Smooth muscle cell (in vitro differentiated cells): ENCODE measurements around the gene PLCH1. TPM values are rescaled to one million over a fixed set of nuclear protein-coding genes. Genes with fewer than 3 reads are reported as not detected.
"Not testable (repeated sequence)": the region's sequence is repeated elsewhere in the genome, so short reads cannot be mapped to it uniquely, and the experiment has no call there.

Experiments
- DNase-seq: peaks from one replicate; lab custom pipeline; 2025; ENCODE audit not compliant: unreplicated experiment; lab: John Stamatoyannopoulos, UW
- H2AFZ ChIP-seq: fragments of 200-600 bp; sonication (generic); 2 replicates; pipeline ENCODE4 v1.6.0; 2016; ENCODE audit warnings: antibody characterized with exemption, low read depth, mild to moderate bottlenecking
- H3F3A ChIP-seq: fragments of 200-600 bp; sonication (generic); 2 replicates; pipeline ENCODE4 v1.6.0; 2017; ENCODE audit warnings: antibody characterized with exemption, low read depth
- H3K27ac ChIP-seq: fragments of 200-600 bp; sonication (generic); 2 replicates; pipeline ENCODE4 v1.5.1; 2016; ENCODE audit warnings: low read depth, mild to moderate bottlenecking
- H3K27me3 ChIP-seq: fragments of 200-600 bp; sonication (generic); 2 replicates; pipeline ENCODE4 v1.6.1; 2016; ENCODE audit warnings: low read depth, mild to moderate bottlenecking
- H3K36me3 ChIP-seq: fragments of 200-600 bp; sonication (generic); 2 replicates; pipeline ENCODE4 v1.5.1; 2016; ENCODE audit warnings: low read depth
- H3K4me1 ChIP-seq: fragments of 200-600 bp; sonication (generic); 2 replicates; pipeline ENCODE4 v1.5.1; 2016; ENCODE audit warnings: low read depth
- H3K4me2 ChIP-seq: fragments of 200-600 bp; sonication (generic); 2 replicates; pipeline ENCODE4 v1.6.0; 2016; ENCODE audit warnings: mild to moderate bottlenecking
- H3K4me3 ChIP-seq: fragments of 200-600 bp; sonication (generic); 2 replicates; pipeline ENCODE4 v1.5.1; 2016; ENCODE audit warnings: mild to moderate bottlenecking
- H3K79me2 ChIP-seq: fragments of 200-600 bp; sonication (generic); 2 replicates; pipeline ENCODE4 v1.6.0; 2016; ENCODE audit warnings: low read depth, mild to moderate bottlenecking
- H3K9ac ChIP-seq: fragments of 200-600 bp; sonication (generic); 2 replicates; pipeline ENCODE4 v1.6.0; 2016; ENCODE audit warnings: low read depth
- H3K9me3 ChIP-seq: fragments of 200-600 bp; sonication (generic); replicated peaks from 2 replicates; pipeline ENCODE4 v1.5.1; 2016; ENCODE audit warnings: low read depth
- H4K20me1 ChIP-seq: fragments of 200-600 bp; sonication (generic); 2 replicates; pipeline ENCODE4 v1.6.0; 2016; ENCODE audit warnings: low read depth
- WGBS: methylation state at CpG from one replicate; pipeline ENCODE4 v1.1.7; 2016; ENCODE audit warnings: low lambda C conversion rate; 5-methylcytosine and 5-hydroxymethylcytosine counted together
- polyA plus RNA-seq: library from polyadenylated mRNA; unstranded; fragments of >200 nt; fragmentation: Nextera tagmentation; extraction: Ambion mirVana; gene quantifications from 2 replicates; pipeline ENCODE4 v1.2.1, GENCODE V29; 2016
- total RNA-seq: library from RNA; depleted of rRNA; stranded (reverse); fragments of >200 nt; gene quantifications from 2 replicates; pipeline ENCODE4 v1.2.3, GENCODE V29; 2014
- TF ChIP-seq, protein P1 (sequence below): fragments of 200-600 bp; sonication (generic); IDR thresholded peaks from 2 replicates; pipeline ENCODE4 v1.5.1; 2017; ENCODE audit warnings: borderline replicate concordance, mild to moderate bottlenecking, antibody characterized with exemption; ENCODE audit not compliant: insufficient read depth, poor library complexity, severe bottlenecking

PLCH1 gene
- total and polyA plus RNA-seq, 2 experiments from 2014 or later: 0.36 TPM; not detected in 1

DNA sequence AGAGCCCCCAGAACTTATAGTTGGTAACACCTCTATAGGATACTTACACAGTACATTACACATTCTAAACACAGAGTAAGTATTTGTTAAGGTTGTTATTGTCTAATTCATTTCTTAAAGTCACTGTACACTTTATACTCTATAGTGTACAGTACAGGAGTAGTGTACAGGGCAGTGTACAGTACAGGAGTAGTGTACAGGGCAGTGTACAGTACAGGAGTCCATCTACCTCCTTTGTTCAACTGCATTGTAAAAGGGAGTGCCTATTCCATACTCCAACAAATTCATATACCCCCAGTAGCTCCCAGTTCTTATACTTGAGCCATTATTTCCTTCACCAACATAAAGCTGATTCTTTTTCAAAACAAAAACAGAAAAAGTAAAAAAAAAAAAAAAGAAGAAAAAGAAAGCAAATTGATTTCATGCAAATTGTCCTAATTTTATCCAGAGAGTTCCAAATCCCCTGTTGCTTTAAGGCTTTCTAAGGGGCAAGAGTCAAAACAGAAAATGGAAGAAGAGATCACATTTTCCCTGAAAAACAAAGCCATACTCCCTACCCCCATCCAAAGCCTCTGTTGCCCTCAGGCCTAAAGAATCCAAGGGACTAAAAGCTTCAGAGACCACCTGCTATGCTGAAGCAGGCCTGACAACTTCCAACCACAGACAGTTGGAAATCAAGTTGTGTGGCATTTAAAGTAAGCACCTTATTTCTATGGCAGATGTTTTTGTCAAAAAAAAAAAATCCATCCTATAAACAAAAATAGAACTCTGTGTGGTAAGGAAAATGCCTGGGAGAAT, 125.6 kb downstream of the PLCH1 start:
- Histone ChIP-seq H3K4me1 (peaks cover 15% of the 10 kb centered on the region), H3K36me3 (no peaks in the 10 kb centered on the region), H3F3A (no peaks in the 10 kb centered on the region), H3K79me2 (no peaks in the 10 kb centered on the region), H3K9me3 (peaks cover 9% of the 10 kb centered on the region), H3K9ac (no peak overlapping the region), H3K27ac (no peak overlapping the region), H3K4me2 (no peak overlapping the region), H2AFZ (no peak overlapping the region), H3K27me3 (no peaks in the 10 kb centered on the region), H4K20me1 (no peaks in the 10 kb centered on the region), H3K4me3 (no peak overlapping the region)
- TF ChIP-seq, protein P1, sequence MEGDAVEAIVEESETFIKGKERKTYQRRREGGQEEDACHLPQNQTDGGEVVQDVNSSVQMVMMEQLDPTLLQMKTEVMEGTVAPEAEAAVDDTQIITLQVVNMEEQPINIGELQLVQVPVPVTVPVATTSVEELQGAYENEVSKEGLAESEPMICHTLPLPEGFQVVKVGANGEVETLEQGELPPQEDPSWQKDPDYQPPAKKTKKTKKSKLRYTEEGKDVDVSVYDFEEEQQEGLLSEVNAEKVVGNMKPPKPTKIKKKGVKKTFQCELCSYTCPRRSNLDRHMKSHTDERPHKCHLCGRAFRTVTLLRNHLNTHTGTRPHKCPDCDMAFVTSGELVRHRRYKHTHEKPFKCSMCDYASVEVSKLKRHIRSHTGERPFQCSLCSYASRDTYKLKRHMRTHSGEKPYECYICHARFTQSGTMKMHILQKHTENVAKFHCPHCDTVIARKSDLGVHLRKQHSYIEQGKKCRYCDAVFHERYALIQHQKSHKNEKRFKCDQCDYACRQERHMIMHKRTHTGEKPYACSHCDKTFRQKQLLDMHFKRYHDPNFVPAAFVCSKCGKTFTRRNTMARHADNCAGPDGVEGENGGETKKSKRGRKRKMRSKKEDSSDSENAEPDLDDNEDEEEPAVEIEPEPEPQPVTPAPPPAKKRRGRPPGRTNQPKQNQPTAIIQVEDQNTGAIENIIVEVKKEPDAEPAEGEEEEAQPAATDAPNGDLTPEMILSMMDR: no peak
- no peak for DNase-seq

DNA sequence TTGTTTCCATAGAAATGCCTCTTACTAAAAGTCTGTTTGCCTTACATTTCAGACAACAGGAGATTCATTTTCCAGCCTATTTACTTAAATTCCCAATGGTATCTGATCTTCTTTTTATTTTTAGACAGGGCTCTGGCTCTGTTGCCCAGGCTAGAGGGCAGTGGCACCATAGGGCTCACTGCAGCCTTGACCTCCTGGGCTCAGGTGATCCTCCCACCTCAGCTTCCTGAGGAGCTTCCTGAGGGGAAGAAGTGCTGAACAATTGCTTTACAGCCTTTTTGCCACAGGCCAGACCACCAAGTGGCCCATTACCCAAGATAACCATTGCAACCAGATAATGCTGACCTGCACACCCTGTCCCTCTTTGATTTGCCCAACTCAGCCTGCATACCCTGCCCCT, 126.3 kb downstream of the PLCH1 start:
- Histone ChIP-seq H3K4me1 (peaks cover 15% of the 10 kb centered on the region), H3K36me3 (no peaks in the 10 kb centered on the region), H3K79me2 (no peaks in the 10 kb centered on the region), H4K20me1 (no peaks in the 10 kb centered on the region), H2AFZ (no peak overlapping the region), H3K9me3 (peaks cover 9% of the 10 kb centered on the region), H3F3A (no peaks in the 10 kb centered on the region), H3K4me3 (no peak overlapping the region), H3K27me3 (no peaks in the 10 kb centered on the region), H3K9ac (no peak overlapping the region), H3K4me2 (no peak overlapping the region), H3K27ac (no peak overlapping the region)
- no peak for DNase-seq
- TF ChIP-seq, protein P1: no peak

DNA sequence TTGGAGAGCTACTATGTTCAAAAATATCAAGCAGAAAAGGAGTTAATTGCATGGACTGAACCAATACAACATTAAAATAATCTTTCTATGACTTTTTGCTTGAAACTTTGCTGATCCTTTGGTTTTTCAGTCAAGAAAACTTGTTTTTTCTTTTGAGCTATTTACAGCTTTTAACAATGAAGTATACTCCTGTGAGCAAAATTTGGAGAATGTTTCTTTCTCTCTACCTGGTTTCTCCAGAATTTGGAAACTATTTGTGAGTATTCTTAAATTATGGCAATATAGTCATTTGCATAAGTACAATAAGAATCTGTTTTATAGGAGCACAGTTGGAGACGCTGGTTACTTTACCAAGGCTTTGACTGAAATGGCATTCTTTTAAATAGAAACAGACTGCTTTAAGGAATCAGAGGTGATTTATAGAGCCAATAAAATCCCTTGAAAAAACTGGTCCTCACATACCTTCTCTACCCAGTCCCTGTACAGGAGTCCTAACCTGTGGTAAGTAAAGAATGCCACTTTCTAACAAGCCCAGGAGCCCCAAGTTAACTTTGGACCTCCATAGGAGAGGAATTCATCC, 127.4 kb downstream of the PLCH1 start:
- H4K20me1 ChIP-seq: no peaks in the 10 kb centered on the region
- no peak overlapping the region for H3K4me2 ChIP-seq
- H3K36me3 ChIP-seq: no peaks in the 10 kb centered on the region
- H3K27ac ChIP-seq: no peak overlapping the region
- peaks cover 15% of the 10 kb centered on the region for H3K4me1 ChIP-seq
- WGBS: 80% methylated on average over 1 of the region's 1 CpG
- TF ChIP-seq, protein P1: no peak
- no peak overlapping the region for H3K4me3 ChIP-seq
- H3K9ac ChIP-seq: no peak overlapping the region
- H3F3A ChIP-seq: no peaks in the 10 kb centered on the region
- peaks cover 9% of the 10 kb centered on the region for H3K9me3 ChIP-seq
- DNase-seq: no peak
- H3K79me2 ChIP-seq: no peaks in the 10 kb centered on the region
- H2AFZ ChIP-seq: no peak overlapping the region
- H3K27me3 ChIP-seq: no peaks in the 10 kb centered on the region

DNA sequence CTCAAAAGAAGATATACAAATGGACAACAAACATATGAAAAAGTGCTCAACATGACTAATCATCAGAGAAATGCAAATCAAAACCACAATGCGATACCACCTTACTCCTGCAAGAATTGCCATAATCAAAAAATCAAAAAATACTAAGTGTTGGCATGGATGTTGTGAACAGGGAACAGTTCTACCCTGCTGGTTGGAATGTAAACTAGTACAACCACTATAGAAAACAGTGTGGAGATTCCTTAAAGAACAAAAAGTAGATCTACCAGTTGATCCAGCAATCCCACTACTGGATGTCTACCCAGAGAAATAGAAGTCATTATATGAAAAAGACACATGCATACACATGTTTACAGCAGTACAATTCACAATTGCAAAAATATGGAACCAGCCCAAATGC, 129.7 kb downstream of the PLCH1 start:
- H3K4me2 ChIP-seq, H3K36me3 ChIP-seq, H3K79me2 ChIP-seq, H2AFZ ChIP-seq, H3K9ac ChIP-seq, H4K20me1 ChIP-seq, DNase-seq, H3K4me3 ChIP-seq, H3K27ac ChIP-seq, H3K27me3 ChIP-seq, H3K9me3 ChIP-seq, H3F3A ChIP-seq: not testable (repeated sequence)
- peaks cover 11% of the 10 kb centered on the region for H3K4me1 ChIP-seq
- WGBS: 90% methylated on average over 1 of the region's 1 CpG

DNA sequence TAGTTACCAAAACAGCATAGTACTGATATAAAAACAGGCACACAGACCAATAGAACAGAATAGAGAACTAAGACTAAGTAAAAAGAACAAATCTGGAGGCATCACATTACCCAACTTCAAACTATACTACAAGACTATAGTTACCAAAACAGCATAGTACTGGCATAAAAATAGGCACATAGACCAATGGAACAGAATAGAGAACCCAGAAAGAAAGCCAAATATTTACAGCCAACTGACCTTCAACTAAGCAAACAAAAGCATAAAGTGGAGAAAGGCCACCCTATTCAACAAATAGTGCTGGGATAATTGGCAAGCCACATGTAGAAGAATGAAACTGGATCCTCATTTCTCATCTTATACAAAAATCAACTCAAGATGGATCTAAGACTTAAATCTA, 130.5 kb downstream of the PLCH1 start:
- H3K27me3 ChIP-seq, DNase-seq, H3K9me3 ChIP-seq, H3F3A ChIP-seq, H3K9ac ChIP-seq, H4K20me1 ChIP-seq, H3K27ac ChIP-seq, H3K4me2 ChIP-seq, H3K36me3 ChIP-seq, H3K79me2 ChIP-seq, H2AFZ ChIP-seq, H3K4me1 ChIP-seq, H3K4me3 ChIP-seq: not testable (repeated sequence)
